Mucosa of descending colon (tissue), 3 donors: Measurements from ENCODE around the gene VRK1. TPM values are rescaled to one million over a fixed set of nuclear protein-coding genes. Genes with fewer than 3 reads are reported as not detected.

ENCODE experiments used
- ATAC-seq: fragments of 200-7000 bp; cut with Tn5 transposase; one replicate; pipeline ENCODE4 v1.9.1; 2020; ENCODE audit warnings: mild to moderate bottlenecking, moderate library complexity
- DNase-seq, 3 donors: peaks; one replicate each; pipeline ENCODE4 v3.0.0-alpha.2; 2020
- H3K36me3 ChIP-seq: fragments of 200-600 bp; one replicate; pipeline ENCODE4 v1.8.0; 2021; ENCODE audit warnings: low read depth, mild to moderate bottlenecking
- H3K4me1 ChIP-seq: fragments of 200-600 bp; one replicate; pipeline ENCODE4 v1.8.0; 2021; ENCODE audit warnings: low read depth, mild to moderate bottlenecking
- H3K4me3 ChIP-seq: fragments of 200-600 bp; one replicate; pipeline ENCODE4 v1.8.0; 2021; ENCODE audit warnings: mild to moderate bottlenecking
- H3K9me3 ChIP-seq: fragments of 200-600 bp; one replicate; pipeline ENCODE4 v1.8.0; 2021; ENCODE audit warnings: mild to moderate bottlenecking
- CTCF ChIP-seq: fragments of 200-600 bp; IDR thresholded peaks from one replicate; pipeline ENCODE4 v1.8.0; 2022; ENCODE audit warnings: antibody characterized with exemption, mild to moderate bottlenecking
- intact Hi-C, 2 donors: fragments of 100-400 bp; cut with DNase I in 1 of 2; cut with micrococcal nuclease in 1 of 2; formaldehyde crosslinking; loops; one replicate each; pipeline versions ENCODE4 v1.11.0 to v1.11.1; 2022; cut with DNase I, micrococcal nuclease
- total RNA-seq, 3 donors: library from RNA; stranded (reverse); fragmentation: NEBNext Ultra II Directional in 2 of 3; extraction: Animal tissue kit (Norgen Biotek cat#: 25700) in 2 of 3; gene quantifications; one replicate each; pipeline versions ENCODE4 v1.2.1 to v1.2.4, GENCODE V29; 2021 to 2023
- donor health status: DM: no; HTN: no; CAD: no; lungs with moderate emphysema.
- donor health status: DM: no; HTN: no; CAD: no.
- donor health status: DM: no; HTN: yes; CAD: no.

VRK1 gene
- total RNA-seq, 3 donors from 2014 or later: 15.3 to 19.8 (median 19.4) TPM

GRCh38 chr14:96823652-96824051 is 26.5 kb downstream of the VRK1 start:
- H3K36me3 ChIP-seq: no peaks in the 10 kb centered on the region
- no peaks in the 10 kb centered on the region for H3K9me3 ChIP-seq
- H3K4me3 ChIP-seq: no peak overlapping the region
- DNase-seq (no peak), ATAC-seq (no peak)
- intact Hi-C loops: no loop called here
- H3K4me1 ChIP-seq: no peaks in the 10 kb centered on the region
- TF ChIP-seq CTCF: no peak

GRCh38 chr14:96824283-96824682 is 27.1 kb downstream of the VRK1 start:
- ATAC-seq (no peak), DNase-seq (no peak)
- no peaks in the 10 kb centered on the region for H3K9me3 ChIP-seq
- H3K36me3 ChIP-seq: no peaks in the 10 kb centered on the region
- TF ChIP-seq CTCF: no peak
- intact Hi-C loops: no loop called here
- H3K4me3 ChIP-seq: no peak overlapping the region
- H3K4me1 ChIP-seq: no peaks in the 10 kb centered on the region

GRCh38 chr14:96826818-96827217 is 29.6 kb downstream of the VRK1 start:
- H3K36me3 ChIP-seq: no peaks in the 10 kb centered on the region
- intact Hi-C loops: no loop called here
- no peaks in the 10 kb centered on the region for H3K4me1 ChIP-seq
- DNase-seq (no peak), ATAC-seq (no peak)
- TF ChIP-seq CTCF: no peak
- H3K9me3 ChIP-seq: no peaks in the 10 kb centered on the region
- H3K4me3 ChIP-seq: no peak overlapping the region

- intact Hi-C loops: no loop called here
- DNase-seq: no peak
- H3K4me3 ChIP-seq: no peak overlapping the region
- no peaks in the 10 kb centered on the region for H3K9me3 ChIP-seq
- no peaks in the 10 kb centered on the region for H3K4me1 ChIP-seq
- TF ChIP-seq CTCF: no peak
- H3K36me3 ChIP-seq: no peaks in the 10 kb centered on the region
- no peak for ATAC-seq
These were observed 30.1 kb downstream of the VRK1 start for GRCh38 chr14:96827290-96827689.

GRCh38 chr14:96829791-96830190 is 32.6 kb downstream of the VRK1 start:
- no peak for DNase-seq
- H3K36me3 ChIP-seq: no peaks in the 10 kb centered on the region
- no peak for ATAC-seq
- no peaks in the 10 kb centered on the region for H3K4me1 ChIP-seq
- TF ChIP-seq CTCF: no peak
- H3K4me3 ChIP-seq: no peak overlapping the region
- H3K9me3 ChIP-seq: no peaks in the 10 kb centered on the region
- intact Hi-C loops: no loop called here

GRCh38 chr14:96830946-96831345 is 33.8 kb downstream of the VRK1 start:
- no peak for TF ChIP-seq CTCF
- no peak for ATAC-seq
- intact Hi-C loops: no loop called here

More at GRCh38 chr14:96830946-96831345, 33.8 kb downstream of the VRK1 start:
- Histone ChIP-seq H3K4me3 (no peak overlapping the region), H3K4me1 (no peaks in the 10 kb centered on the region), H3K36me3 (no peaks in the 10 kb centered on the region), H3K9me3 (no peaks in the 10 kb centered on the region)
- DNase-seq: no peak
